B cell (primary cell): ENCODE data around the gene SH3RF3. TPM values are rescaled to one million over a fixed set of nuclear protein-coding genes. Genes with fewer than 3 reads are reported as not detected.

Experiments
- ATAC-seq: fragments of 200-7000 bp; cut with Tn5 transposase; one replicate; pipeline ENCODE4 v1.10.0; 2021; ENCODE audit warnings: low read depth, mild to moderate bottlenecking, moderate number of reproducible peaks, moderate library complexity
- CTCF ChIA-PET: fragments of 350-600 bp; sonication (Branson Sonifier 250); formaldehyde crosslinking; loops from one replicate; lab custom pipeline; 2021; ENCODE audit warnings: antibody characterized with exemption, inconsistent platforms; lab: Charles Lee
- POLR2A ChIA-PET: fragments of 350-600 bp; sonication (Branson Sonifier 250); formaldehyde crosslinking; loops from one replicate; lab custom pipeline; 2021; ENCODE audit warnings: antibody characterized with exemption; lab: Charles Lee
- DNase-seq: peaks from one replicate; pipeline ENCODE4 v3.0.0; 2013
- H2AFZ ChIP-seq: 2 replicates; pipeline ENCODE4 v1.6.1; 2012; ENCODE audit warnings: mild to moderate bottlenecking, low read depth, low read length; ENCODE audit not compliant: insufficient read depth, poor library complexity, severe bottlenecking
- H3K27ac ChIP-seq, 2 donors: 1 replicate in 1 of 2; 2 replicates in 1 of 2; pipeline ENCODE4 v1.5.1; 2012 to 2013; ENCODE audit warnings: low read length in 2 of 2, mild to moderate bottlenecking in 2 of 2, moderate library complexity in 1 of 2
- H3K27me3 ChIP-seq, 4 experiments: fragments of 200-600 bp in 1 of 4; sonication (generic) in 1 of 4; replicated peaks in 1 of 4; 1 replicate in 2 of 4; 2 replicates in 2 of 4; pipeline versions ENCODE4 v1.6.1 to v1.7.0; 2013 to 2016; ENCODE audit warnings: low read length in 3 of 4, mild to moderate bottlenecking in 2 of 4, mixed read lengths in 1 of 4, moderate library complexity in 1 of 4; ENCODE audit not compliant: insufficient read depth in 4 of 4, control insufficient read depth in 3 of 4; ENCODE audit errors: control extremely low read depth in 1 of 4
- H3K36me3 ChIP-seq, 2 experiments: replicated peaks in 1 of 2; 1 replicate in 1 of 2; 2 replicates in 1 of 2; pipeline versions ENCODE4 v1.6.1 to v1.7.1; 2013; ENCODE audit warnings: low read length in 1 of 2; ENCODE audit not compliant: insufficient read depth in 2 of 2, control insufficient read depth in 1 of 2; ENCODE audit errors: control extremely low read depth in 1 of 2, extremely low read depth in 1 of 2
- H3K4me1 ChIP-seq, 2 donors: fragments of 200-600 bp in 1 of 2; sonication (generic) in 1 of 2; 1 replicate in 1 of 2; 2 replicates in 1 of 2; pipeline versions ENCODE4 v1.5.1 to v1.6.1; 2013 to 2017; ENCODE audit warnings: low read length in 2 of 2; ENCODE audit not compliant: control insufficient read depth in 2 of 2, insufficient read depth in 2 of 2
- H3K4me2 ChIP-seq: replicated peaks from 2 replicates; pipeline ENCODE3; 2012; ENCODE audit warnings: mild to moderate bottlenecking, low read depth, low read length; ENCODE audit not compliant: poor library complexity, severe bottlenecking
- H3K4me3 ChIP-seq, 5 experiments: fragments of 200-600 bp in 1 of 5; sonication (generic) in 1 of 5; 1 replicate in 3 of 5; 2 replicates in 2 of 5; pipeline versions ENCODE4 v1.5.1 to v1.7.0; 2011 to 2016; ENCODE audit warnings: low read length in 4 of 5, mild to moderate bottlenecking in 4 of 5, low read depth in 2 of 5, control low read depth in 1 of 5, moderate library complexity in 1 of 5; ENCODE audit not compliant: insufficient read depth in 1 of 5; ENCODE audit errors: control extremely low read depth in 1 of 5, extremely low read depth in 1 of 5
- H3K79me2 ChIP-seq: fragments of 200-600 bp; sonication (generic); one replicate; pipeline ENCODE4 v1.6.0; 2016; ENCODE audit warnings: low read length; ENCODE audit not compliant: control insufficient read depth, insufficient read depth
- H3K9ac ChIP-seq: fragments of 200-600 bp; sonication (generic); 2 replicates; pipeline ENCODE4 v1.6.1; 2017; ENCODE audit warnings: mild to moderate bottlenecking, low read length, moderate library complexity
- H3K9me3 ChIP-seq, 3 donors: one replicate each; pipeline versions ENCODE4 v1.6.1 to v1.7.1; 2013; ENCODE audit warnings: low read length in 2 of 3; ENCODE audit not compliant: control insufficient read depth in 2 of 3, insufficient read depth in 1 of 3; ENCODE audit errors: control extremely low read depth in 1 of 3
- H4K20me1 ChIP-seq: 2 replicates; pipeline ENCODE4 v1.6.0; 2012; ENCODE audit warnings: mild to moderate bottlenecking, low read length; ENCODE audit not compliant: insufficient read depth, control insufficient read depth, poor library complexity, severe bottlenecking
- H3K27ac Mint-ChIP-seq: one replicate; pipeline ENCODE4 v1.8.0; 2021; ENCODE audit warnings: mixed read lengths
- H3K27me3 Mint-ChIP-seq: one replicate; pipeline ENCODE4 v1.8.0; 2021; ENCODE audit warnings: mixed read lengths
- H3K4me1 Mint-ChIP-seq: one replicate; pipeline ENCODE4 v1.8.0; 2021; ENCODE audit warnings: mixed read lengths
- H3K4me3 Mint-ChIP-seq: one replicate; pipeline ENCODE4 v1.8.0; 2021; ENCODE audit warnings: mixed read lengths
- H3K9me3 Mint-ChIP-seq: one replicate; pipeline ENCODE4 v1.8.0; 2022; ENCODE audit warnings: mixed read lengths; ENCODE audit not compliant: insufficient read depth
- CTCF ChIP-seq: fragments of 200-600 bp; IDR thresholded peaks from one replicate; pipeline ENCODE4 v1.8.0; 2022; ENCODE audit warnings: antibody characterized with exemption, mild to moderate bottlenecking
- EZH2 ChIP-seq: IDR thresholded peaks from 2 replicates; pipeline ENCODE4 v1.6.1; 2012; ENCODE audit warnings: borderline replicate concordance, low read depth, mild to moderate bottlenecking, moderate library complexity, low read length; ENCODE audit not compliant: insufficient read depth, poor library complexity, severe bottlenecking
- WGBS: methylation state at CpG from one replicate; pipeline ENCODE4 v1.1.5; 2013; ENCODE audit warnings: missing lambda C conversion rate; ENCODE audit not compliant: insufficient coverage; 5-methylcytosine and 5-hydroxymethylcytosine counted together
- intact Hi-C: fragments of 100-400 bp; cut with micrococcal nuclease; formaldehyde crosslinking; loops from one replicate; pipeline ENCODE4 v1.10.0; 2022
- polyA plus RNA-seq: library from polyadenylated mRNA; depleted of rRNA; stranded (reverse); fragments of >200 nt; gene quantifications from 2 replicates; pipeline ENCODE4 v1.2.3, GENCODE V29; 2012
- total RNA-seq, 2 donors: library from RNA; stranded (reverse); fragments of 120-200 nt in 1 of 2; gene quantifications; 1 replicate in 1 of 2; 2 replicates in 1 of 2; pipeline versions ENCODE4 v1.2.3 to v1.2.4, GENCODE V29; 2013 to 2022

The SH3RF3 gene
- total and polyA plus RNA-seq, 2 donors (not counting 1 experiment from before 2014, with no cell fraction given) = 0.07 to 1.2 TPM

- ATAC-seq (no peak), DNase-seq (no peak)
- no peak overlapping the region for H3K4me3 ChIP-seq
- WGBS = 95% methylated on average over 9 of the region's 10 CpGs
- Mint-ChIP-seq H3K4me1 (peaks cover 4% of the 10 kb centered on the region), H3K9me3 (no peaks in the 10 kb centered on the region), H3K27me3 (no peaks in the 10 kb centered on the region), H3K4me3 (no peak overlapping the region), H3K27ac (no peak overlapping the region)
- CTCF ChIA-PET = no interaction called here
- intact Hi-C loops = no loop called here
- H4K20me1 ChIP-seq = no peaks in the 10 kb centered on the region
- no peaks in the 10 kb centered on the region for H3K4me1 ChIP-seq
- TF ChIP-seq EZH2 (no peak), CTCF (no peak)
- H3K9ac ChIP-seq = no peak overlapping the region
- no peaks in the 10 kb centered on the region for H3K9me3 ChIP-seq
- no peak overlapping the region for H3K4me2 ChIP-seq
- POLR2A ChIA-PET = no interaction called here
- no peaks in the 10 kb centered on the region for H3K27me3 ChIP-seq
- H2AFZ ChIP-seq = no peak overlapping the region
- H3K79me2 ChIP-seq = no peaks in the 10 kb centered on the region
- no peak overlapping the region for H3K27ac ChIP-seq
- no peaks in the 10 kb centered on the region for H3K36me3 ChIP-seq
These were observed 276.9 kb downstream of the SH3RF3 start for GRCh38 chr2:109405873-109406272.

DNA sequence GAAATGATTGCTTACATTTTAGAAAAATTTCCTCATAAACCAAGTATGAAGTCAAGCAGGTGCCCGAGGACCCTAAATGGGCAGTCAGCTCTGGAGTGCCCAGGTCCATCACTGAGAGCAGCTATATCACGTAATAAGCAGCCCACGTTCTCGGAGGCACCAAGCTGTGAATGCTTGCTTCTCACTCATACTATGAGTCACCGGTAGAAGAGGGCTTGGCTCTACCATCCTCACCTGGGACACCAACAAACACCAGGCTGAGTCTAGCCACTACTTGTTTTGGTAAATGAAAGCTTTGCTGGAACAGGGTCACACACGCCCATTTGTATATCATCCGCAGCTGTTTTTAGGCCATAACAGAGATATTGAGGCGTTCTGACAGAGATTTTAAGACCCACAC, 277.3 kb downstream of the SH3RF3 start:
- Histone ChIP-seq H3K79me2 (no peaks in the 10 kb centered on the region), H3K27ac (no peak overlapping the region), H3K27me3 (no peaks in the 10 kb centered on the region), H3K9ac (no peak overlapping the region), H3K4me1 (no peaks in the 10 kb centered on the region), H3K36me3 (no peaks in the 10 kb centered on the region), H2AFZ (no peak overlapping the region), H3K4me2 (no peak overlapping the region), H3K4me3 (no peak overlapping the region), H4K20me1 (no peaks in the 10 kb centered on the region), H3K9me3 (no peaks in the 10 kb centered on the region)
- TF ChIP-seq CTCF = no peak
- no peak for TF ChIP-seq EZH2
- peaks cover 4% of the 10 kb centered on the region for H3K4me1 Mint-ChIP-seq
- no peak for DNase-seq
- intact Hi-C loops = no loop called here
- H3K9me3 Mint-ChIP-seq = no peaks in the 10 kb centered on the region
- H3K27me3 Mint-ChIP-seq = no peaks in the 10 kb centered on the region
- ChIA-PET CTCF (no interaction called here), POLR2A (no interaction called here)
- WGBS = 95% methylated on average over 7 of the region's 8 CpGs
- H3K27ac Mint-ChIP-seq = no peak overlapping the region
- H3K4me3 Mint-ChIP-seq = no peak overlapping the region
- no peak for ATAC-seq
